ENCODE results near the gene TRIML1. TPM values are rescaled to one million over a fixed set of nuclear protein-coding genes. Genes with fewer than 3 reads are reported as not detected.

Gene TRIML1
- total RNA-seq, 1 donor from 2014 or later: not detected

- Histone ChIP-seq H3K9me3 (no peaks in the 10 kb centered on the region), H3K27me3 (no peaks in the 10 kb centered on the region), H3K36me3 (no peaks in the 10 kb centered on the region), H3K27ac (no peak overlapping the region), H3K4me1 (no peaks in the 10 kb centered on the region), H3K4me3 (no peak overlapping the region)
- intact Hi-C loops (cut with DNase I): no loop called here
- DNase-seq (ENCODE audit: extremely low spot score in 2 of 2): no peak
- no peak for TF ChIP-seq CTCF (IDR thresholded peaks at IDR 0.05)
- TF ChIP-seq POLR2AphosphoS5 (IDR thresholded peaks at IDR 0.05; ENCODE audit: insufficient read depth in 1 of 2, low read depth in 1 of 2): no peak
- no peak for TF ChIP-seq POLR2A (IDR thresholded peaks at IDR 0.05)
Measured at GRCh38 chr4:188139671-188140070, 430 bp downstream of the TRIML1 start.

GRCh38 chr4:188143731-188144130 lies 4.5 kb downstream of the TRIML1 start:
- intact Hi-C loops (cut with DNase I): no loop called here
- H3K9me3 ChIP-seq: no peaks in the 10 kb centered on the region
- H3K36me3 ChIP-seq: no peaks in the 10 kb centered on the region
- DNase-seq (ENCODE audit: extremely low spot score in 2 of 2): no peak
- no peak overlapping the region for H3K4me3 ChIP-seq
- no peaks in the 10 kb centered on the region for H3K4me1 ChIP-seq
- H3K27ac ChIP-seq: no peak overlapping the region
- TF ChIP-seq POLR2AphosphoS5 (IDR thresholded peaks at IDR 0.05; ENCODE audit: insufficient read depth in 1 of 2, low read depth in 1 of 2) (no peak), CTCF (IDR thresholded peaks at IDR 0.05) (no peak), POLR2A (IDR thresholded peaks at IDR 0.05) (no peak)
- no peaks in the 10 kb centered on the region for H3K27me3 ChIP-seq

- H3K27me3 ChIP-seq: no peaks in the 10 kb centered on the region
- intact Hi-C loops (cut with DNase I): no loop called here
- TF ChIP-seq CTCF (IDR thresholded peaks at IDR 0.05): no peak
- H3K36me3 ChIP-seq: no peaks in the 10 kb centered on the region
- H3K4me3 ChIP-seq: no peak overlapping the region
- H3K9me3 ChIP-seq: no peaks in the 10 kb centered on the region
- DNase-seq (ENCODE audit: extremely low spot score in 2 of 2): no peak
- H3K4me1 ChIP-seq: no peaks in the 10 kb centered on the region
- no peak overlapping the region for H3K27ac ChIP-seq
Measured at GRCh38 chr4:188145601-188146000, 6.4 kb downstream of the TRIML1 start.

GRCh38 chr4:188146618-188147017 lies 7.4 kb downstream of the TRIML1 start:
- no peaks in the 10 kb centered on the region for H3K27me3 ChIP-seq

GRCh38 chr4:188147176-188147575 lies 7.9 kb downstream of the TRIML1 start:
- no peaks in the 10 kb centered on the region for H3K9me3 ChIP-seq
- no peak for DNase-seq (ENCODE audit: extremely low spot score in 2 of 2)
- TF ChIP-seq CTCF (IDR thresholded peaks at IDR 0.05) (no peak), POLR2AphosphoS5 (IDR thresholded peaks at IDR 0.05; ENCODE audit: insufficient read depth in 1 of 2, low read depth in 1 of 2) (no peak), POLR2A (IDR thresholded peaks at IDR 0.05) (no peak)
- H3K4me1 ChIP-seq: no peaks in the 10 kb centered on the region
- H3K27ac ChIP-seq: no peak overlapping the region
- intact Hi-C loops (cut with DNase I): no loop called here
- H3K27me3 ChIP-seq: no peaks in the 10 kb centered on the region
- H3K4me3 ChIP-seq: no peak overlapping the region
- H3K36me3 ChIP-seq: no peaks in the 10 kb centered on the region

More at GRCh38 chr4:188146618-188147017, 7.4 kb downstream of the TRIML1 start:
- no peak for TF ChIP-seq POLR2AphosphoS5 (IDR thresholded peaks at IDR 0.05; ENCODE audit: insufficient read depth in 1 of 2, low read depth in 1 of 2)
- TF ChIP-seq CTCF (IDR thresholded peaks at IDR 0.05): no peak
- no peak for TF ChIP-seq POLR2A (IDR thresholded peaks at IDR 0.05)
- intact Hi-C loops (cut with DNase I): no loop called here
- no peaks in the 10 kb centered on the region for H3K9me3 ChIP-seq
- no peak overlapping the region for H3K27ac ChIP-seq
- H3K36me3 ChIP-seq: no peaks in the 10 kb centered on the region
- no peak for DNase-seq (ENCODE audit: extremely low spot score in 2 of 2)
- H3K4me1 ChIP-seq: no peaks in the 10 kb centered on the region
- H3K4me3 ChIP-seq: no peak overlapping the region
